Left lung (tissue), 10 donors: Measurements from ENCODE around the gene ADO. TPM values are rescaled to one million over a fixed set of nuclear protein-coding genes. Genes with fewer than 3 reads are reported as not detected.

Experiments used
- ATAC-seq: fragments of 200-7000 bp; cut with Tn5 transposase; one replicate; pipeline ENCODE4 v1.9.1; 2020; ENCODE audit warnings: moderate library complexity
- DNase-seq, 4 donors: peaks; one replicate each; pipeline ENCODE4 v3.0.0-alpha.2; 2013 to 2020
- H3K27ac ChIP-seq, 2 donors: fragments of 200-600 bp; sonication (generic) in 1 of 2; one replicate each; pipeline versions ENCODE4 v1.5.0 to v1.8.0; 2020 to 2021
- H3K27me3 ChIP-seq, 2 donors: fragments of 200-600 bp; sonication (generic) in 1 of 2; one replicate each; pipeline versions ENCODE4 v1.5.0 to v1.8.0; 2020 to 2021
- H3K36me3 ChIP-seq, 2 donors: fragments of 200-600 bp; sonication (generic) in 1 of 2; one replicate each; pipeline versions ENCODE4 v1.5.0 to v1.8.0; 2020 to 2021
- H3K4me1 ChIP-seq, 2 donors: fragments of 200-600 bp; one replicate each; pipeline ENCODE4 v1.8.0; 2021
- H3K4me3 ChIP-seq, 2 donors: fragments of 200-600 bp; sonication (generic) in 1 of 2; one replicate each; pipeline versions ENCODE4 v1.5.0 to v1.8.0; 2020 to 2021; ENCODE audit warnings: mild to moderate bottlenecking in 1 of 2
- H3K9me3 ChIP-seq, 2 donors: fragments of 200-600 bp; sonication (generic) in 1 of 2; one replicate each; pipeline versions ENCODE4 v1.5.0 to v1.8.0; 2020 to 2021
- intact Hi-C, 2 donors: fragments of 100-400 bp; cut with DNase I; formaldehyde crosslinking; loops; one replicate each; pipeline versions ENCODE4 v1.11.2 to v1.14.2; 2022
- polyA plus RNA-seq, 6 donors: library from polyadenylated mRNA; unstranded; fragments of 120-200 nt; gene quantifications; one replicate each; pipeline ENCODE4 v1.2.1, GENCODE V29; 2013; ENCODE audit not compliant: insufficient read length in 6 of 6
- total RNA-seq, 2 donors: library from RNA; stranded (reverse); fragmentation: NEBNext Ultra II Directional; extraction: Animal tissue kit (Norgen Biotek cat#: 25700); gene quantifications; one replicate each; pipeline ENCODE4 v1.2.1, GENCODE V29; 2021
- TF ChIP-seq, protein P1 (sequence below), 2 donors: fragments of 200-600 bp; sonication (generic) in 1 of 2; IDR thresholded peaks; one replicate each; pipeline versions ENCODE4 v1.5.0 to v1.8.0; 2021; ENCODE audit warnings: antibody characterized with exemption in 2 of 2
- donor health status: DM: no; HTN: yes; CAD: no.
- donor health status: DM: no; HTN: no; CAD: no.

ADO gene
- total and polyA plus RNA-seq, 8 donors: 17.0 to 24.1 (median 20.0) TPM

DNA sequence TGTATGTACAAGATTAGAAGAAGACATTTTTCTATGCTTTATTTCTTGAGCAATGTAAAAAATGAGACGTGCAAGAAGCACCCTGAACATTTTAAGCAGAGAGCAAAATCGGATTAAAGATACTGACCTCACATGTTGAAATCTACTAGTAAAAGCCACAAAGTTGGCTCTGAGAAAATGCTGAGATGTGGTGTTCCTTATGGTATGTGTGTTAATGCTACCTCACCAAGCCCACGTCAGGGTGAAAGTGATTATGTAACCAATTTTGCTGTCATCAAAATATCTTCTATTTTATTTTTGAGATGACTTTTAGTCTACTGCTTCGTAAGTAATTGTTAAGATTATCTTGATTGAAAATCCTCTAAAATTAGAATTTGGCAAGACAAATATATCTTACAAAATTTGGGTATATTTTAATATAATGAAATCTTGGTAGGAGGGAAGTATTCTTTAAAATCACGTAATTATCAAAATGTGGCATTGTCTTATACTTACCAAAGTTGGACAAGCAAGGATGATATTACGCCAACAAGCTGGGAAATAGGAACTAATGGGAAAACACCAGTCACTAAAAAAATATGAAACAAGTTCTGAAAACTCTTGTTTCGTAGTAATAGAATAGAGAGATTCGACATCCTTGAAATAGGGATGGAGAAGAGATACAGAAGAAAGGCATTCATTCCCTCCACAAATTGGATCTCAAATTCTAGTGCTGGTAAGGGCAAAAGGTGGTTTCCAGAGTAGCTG lies 5.8 kb downstream of the ADO start:
- ATAC-seq: no peak
- intact Hi-C loops: loop anchor here in 1 of 2 donors (10.0 kb wide), 1 partner anchor 216 kb away; no protein-coding TSS in a partner anchor
- H3K4me1 ChIP-seq: peaks cover 14 to 50% of the 10 kb centered on the region in 2 donors
- H3K36me3 ChIP-seq: peaks cover 0 to 15% of the 10 kb centered on the region in 2 donors
- no peak for DNase-seq
- TF ChIP-seq, protein P1, sequence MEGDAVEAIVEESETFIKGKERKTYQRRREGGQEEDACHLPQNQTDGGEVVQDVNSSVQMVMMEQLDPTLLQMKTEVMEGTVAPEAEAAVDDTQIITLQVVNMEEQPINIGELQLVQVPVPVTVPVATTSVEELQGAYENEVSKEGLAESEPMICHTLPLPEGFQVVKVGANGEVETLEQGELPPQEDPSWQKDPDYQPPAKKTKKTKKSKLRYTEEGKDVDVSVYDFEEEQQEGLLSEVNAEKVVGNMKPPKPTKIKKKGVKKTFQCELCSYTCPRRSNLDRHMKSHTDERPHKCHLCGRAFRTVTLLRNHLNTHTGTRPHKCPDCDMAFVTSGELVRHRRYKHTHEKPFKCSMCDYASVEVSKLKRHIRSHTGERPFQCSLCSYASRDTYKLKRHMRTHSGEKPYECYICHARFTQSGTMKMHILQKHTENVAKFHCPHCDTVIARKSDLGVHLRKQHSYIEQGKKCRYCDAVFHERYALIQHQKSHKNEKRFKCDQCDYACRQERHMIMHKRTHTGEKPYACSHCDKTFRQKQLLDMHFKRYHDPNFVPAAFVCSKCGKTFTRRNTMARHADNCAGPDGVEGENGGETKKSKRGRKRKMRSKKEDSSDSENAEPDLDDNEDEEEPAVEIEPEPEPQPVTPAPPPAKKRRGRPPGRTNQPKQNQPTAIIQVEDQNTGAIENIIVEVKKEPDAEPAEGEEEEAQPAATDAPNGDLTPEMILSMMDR (IDR thresholded peaks at IDR 0.05): no peak
- no peak overlapping the region for H3K4me3 ChIP-seq
- H3K9me3 ChIP-seq: no peaks in the 10 kb centered on the region
- H3K27me3 ChIP-seq: peaks cover 10 to 26% of the 10 kb centered on the region in 2 donors
- H3K27ac ChIP-seq: no peak overlapping the region

DNA sequence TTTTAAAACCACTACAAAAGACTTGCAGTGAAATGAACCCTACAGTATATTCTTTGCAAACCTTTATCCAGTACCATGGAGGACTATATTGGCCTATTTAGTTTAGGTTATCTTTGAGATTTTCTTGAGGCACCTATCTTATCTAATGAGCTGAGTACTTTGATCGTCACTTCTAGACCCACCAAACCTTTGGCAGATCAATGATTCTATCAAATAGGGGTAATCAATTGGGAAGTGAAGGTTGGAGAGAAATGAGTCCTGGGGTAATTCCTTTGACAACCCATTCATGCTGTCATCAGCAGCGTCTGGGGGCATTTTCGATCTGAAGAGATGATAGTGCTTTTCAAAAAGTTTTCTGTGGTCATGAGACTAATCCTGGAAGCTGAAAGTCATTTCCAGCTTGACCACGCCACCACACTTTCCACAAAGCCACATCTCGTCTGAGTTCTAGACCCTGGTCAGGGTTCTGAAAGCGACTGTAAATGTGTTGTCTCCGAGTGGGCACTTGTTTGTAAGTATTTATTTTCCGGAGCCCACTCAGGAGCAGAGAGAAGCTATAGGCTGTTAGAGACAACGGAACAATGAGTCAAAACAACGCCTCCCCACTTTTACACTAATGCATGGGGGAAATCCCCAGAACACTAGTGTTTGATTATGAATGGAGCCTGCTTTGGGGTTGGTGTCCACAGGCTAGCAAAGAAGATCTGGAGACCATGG lies 6.8 kb downstream of the ADO start:
- TF ChIP-seq, protein P1 (IDR thresholded peaks at IDR 0.05): no peak
- peaks cover 15 to 49% of the 10 kb centered on the region in 2 donors for H3K4me1 ChIP-seq
- no peak for ATAC-seq

DNA sequence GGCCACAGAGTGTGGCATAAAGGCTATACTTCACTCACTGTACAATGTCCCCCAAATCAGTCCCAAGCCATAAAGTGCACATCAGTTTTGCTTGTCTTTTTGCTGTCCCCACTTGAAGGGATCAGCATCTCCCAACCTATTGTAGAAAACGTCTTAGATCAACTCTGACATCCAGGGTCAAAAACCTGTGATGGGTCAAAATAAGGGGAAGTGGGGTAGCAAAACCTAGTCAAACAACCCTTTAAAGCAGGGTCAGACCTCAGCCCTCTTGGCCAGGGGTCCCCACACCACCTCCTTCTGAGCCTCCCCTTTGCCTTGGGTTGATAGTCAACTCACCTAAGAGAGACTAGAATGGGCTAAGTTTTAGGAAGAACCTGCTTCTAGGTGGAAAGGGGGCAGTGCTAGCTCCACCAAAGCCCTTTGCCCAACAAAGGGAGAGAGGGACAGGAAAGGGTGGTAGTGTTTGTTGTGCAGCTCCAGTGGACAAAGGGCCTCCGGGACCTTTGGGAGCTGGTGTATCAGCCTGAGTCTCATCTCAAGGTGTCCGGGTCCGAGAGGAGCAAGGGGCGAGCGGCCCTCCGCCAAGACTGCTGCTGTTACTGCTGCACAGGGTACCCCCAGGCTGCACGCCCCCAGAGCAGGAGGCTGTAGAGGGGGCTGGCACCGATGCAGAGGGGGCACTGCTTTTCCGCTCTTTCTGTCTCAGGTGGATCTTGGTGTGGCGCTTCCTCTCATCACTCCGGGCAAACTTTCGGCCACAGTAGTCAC lies 8.3 kb downstream of the ADO start:
- Histone ChIP-seq H3K4me1 (peaks cover 11 to 41% of the 10 kb centered on the region in 2 donors), H3K36me3 (peaks cover 0 to 15% of the 10 kb centered on the region in 2 donors), H3K4me3 (no peak overlapping the region), H3K9me3 (no peaks in the 10 kb centered on the region), H3K27me3 (peaks cover 17 to 34% of the 10 kb centered on the region in 2 donors), H3K27ac (no peak overlapping the region)
- ATAC-seq (no peak), DNase-seq (peak in 1 of 4 donors; percentile 72)
- intact Hi-C loops: loop anchor here in 1 of 2 donors (10.0 kb wide), 1 partner anchor 218 kb away; no protein-coding TSS in a partner anchor
- TF ChIP-seq, protein P1 (IDR thresholded peaks at IDR 0.05): no peak

More for the DNA sequence above, 6.8 kb downstream of the ADO start:
- Histone ChIP-seq H3K9me3 (no peaks in the 10 kb centered on the region), H3K36me3 (peaks cover 0 to 15% of the 10 kb centered on the region in 2 donors), H3K4me3 (no peak overlapping the region), H3K27me3 (peaks cover 17 to 34% of the 10 kb centered on the region in 2 donors), H3K27ac (no peak overlapping the region)
- intact Hi-C loops: loop anchor here in 1 of 2 donors (10.0 kb wide), 1 partner anchor 217 kb away; no protein-coding TSS in a partner anchor
- no peak for DNase-seq

DNA sequence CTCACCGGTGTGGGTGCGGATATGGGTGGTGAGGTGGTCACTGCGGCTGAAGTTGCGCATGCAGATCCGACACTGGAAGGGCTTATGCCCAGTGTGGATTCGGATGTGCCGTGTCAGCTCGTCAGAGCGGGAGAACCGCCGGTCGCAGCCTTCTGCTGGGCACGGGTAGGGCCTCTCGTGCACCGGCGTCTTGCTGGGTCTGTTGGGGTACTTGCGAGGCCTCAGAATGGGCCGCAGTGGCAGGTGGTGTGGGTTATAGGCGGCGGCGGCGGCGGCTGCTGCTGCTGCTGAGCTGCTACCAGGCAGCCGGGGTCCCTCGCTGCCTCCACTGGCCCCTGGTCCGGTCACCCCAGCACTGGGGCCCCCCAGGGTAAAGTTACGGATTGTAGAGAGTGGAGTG lies 8.9 kb downstream of the ADO start:
- Histone ChIP-seq H3K27me3 (peaks cover 22 to 40% of the 10 kb centered on the region in 2 donors), H3K36me3 (peaks cover 0 to 15% of the 10 kb centered on the region in 2 donors), H3K27ac (no peak overlapping the region), H3K4me1 (peaks cover 17 to 41% of the 10 kb centered on the region in 2 donors), H3K9me3 (no peaks in the 10 kb centered on the region), H3K4me3 (no peak overlapping the region)
- no peak for ATAC-seq
- peak in 1 of 4 donors; percentile 65 for DNase-seq
- intact Hi-C loops: loop anchor here in 1 of 2 donors (10.0 kb wide), 1 partner anchor 219 kb away; no protein-coding TSS in a partner anchor
- TF ChIP-seq, protein P1 (IDR thresholded peaks at IDR 0.05): no peak
